ENCODE measurements around the gene ZBTB17.

DNA sequence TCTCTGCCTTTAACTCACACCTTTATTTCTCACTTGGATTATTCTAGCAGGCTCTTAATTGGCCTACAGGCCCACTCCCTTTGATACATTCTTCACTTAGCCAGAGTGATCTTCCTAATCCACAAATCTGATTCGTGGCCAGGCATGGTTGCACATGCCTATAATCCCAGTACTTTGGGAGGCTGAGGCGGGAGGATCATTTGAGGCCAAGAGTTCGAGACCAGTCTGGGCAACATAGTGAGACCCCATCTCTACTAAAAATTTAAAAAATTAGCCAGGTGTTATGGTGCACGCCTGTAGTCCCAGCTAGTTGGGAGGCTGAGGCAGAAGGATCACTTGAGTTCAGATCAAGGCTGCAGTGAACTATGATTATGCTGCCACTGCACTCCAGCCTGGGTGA, 2.1 kb downstream of the ZBTB17 start:
- TF ChIP-seq, protein P1, sequence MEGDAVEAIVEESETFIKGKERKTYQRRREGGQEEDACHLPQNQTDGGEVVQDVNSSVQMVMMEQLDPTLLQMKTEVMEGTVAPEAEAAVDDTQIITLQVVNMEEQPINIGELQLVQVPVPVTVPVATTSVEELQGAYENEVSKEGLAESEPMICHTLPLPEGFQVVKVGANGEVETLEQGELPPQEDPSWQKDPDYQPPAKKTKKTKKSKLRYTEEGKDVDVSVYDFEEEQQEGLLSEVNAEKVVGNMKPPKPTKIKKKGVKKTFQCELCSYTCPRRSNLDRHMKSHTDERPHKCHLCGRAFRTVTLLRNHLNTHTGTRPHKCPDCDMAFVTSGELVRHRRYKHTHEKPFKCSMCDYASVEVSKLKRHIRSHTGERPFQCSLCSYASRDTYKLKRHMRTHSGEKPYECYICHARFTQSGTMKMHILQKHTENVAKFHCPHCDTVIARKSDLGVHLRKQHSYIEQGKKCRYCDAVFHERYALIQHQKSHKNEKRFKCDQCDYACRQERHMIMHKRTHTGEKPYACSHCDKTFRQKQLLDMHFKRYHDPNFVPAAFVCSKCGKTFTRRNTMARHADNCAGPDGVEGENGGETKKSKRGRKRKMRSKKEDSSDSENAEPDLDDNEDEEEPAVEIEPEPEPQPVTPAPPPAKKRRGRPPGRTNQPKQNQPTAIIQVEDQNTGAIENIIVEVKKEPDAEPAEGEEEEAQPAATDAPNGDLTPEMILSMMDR (IDR thresholded peaks at IDR 0.05; ENCODE audit: low read depth, low read length, poor library complexity, severe bottlenecking), result no peak
- TF ChIP-seq EZH2phosphoT487 (IDR thresholded peaks at IDR 0.05; ENCODE audit: borderline replicate concordance, low read length), result no peak

Measured in DOHH2 (cell line).